ENCODE measurements around the gene TMED1.
A peak's percentile ranks its signal among the peaks of the same experiment; 100 is the strongest.

TMED1 gene

GRCh38 chr19:10830931-10831779 lies 4.9 kb downstream of the TMED1 start:
- DNase-seq: no peak

GRCh38 chr19:10830370-10830769 lies 5.6 kb downstream of the TMED1 start:
- no peak for DNase-seq

DNA sequence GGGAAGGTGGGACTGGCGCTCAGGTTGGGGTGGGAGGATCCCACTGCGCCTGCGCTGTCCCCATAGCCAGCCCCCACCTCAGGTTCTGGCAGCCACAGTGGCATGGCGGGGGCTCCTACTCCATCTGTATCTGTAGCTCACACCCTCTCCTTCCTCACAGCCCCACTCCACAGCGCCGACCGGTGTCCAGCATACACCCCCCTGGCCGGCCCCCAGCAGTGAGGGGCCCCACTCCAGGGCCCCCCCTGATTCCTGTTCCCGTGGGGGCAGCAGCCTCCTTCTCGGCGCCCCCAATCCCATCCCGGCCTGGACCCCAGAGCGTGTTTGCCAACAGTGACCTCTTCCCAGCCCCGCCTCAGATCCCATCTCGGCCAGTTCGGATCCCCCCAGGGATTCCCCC lies 6.0 kb downstream of the TMED1 start:
- no peak for DNase-seq

GRCh38 chr19:10828981-10829821 lies 6.8 kb downstream of the TMED1 start:
- DNase-seq: no peak

DNA sequence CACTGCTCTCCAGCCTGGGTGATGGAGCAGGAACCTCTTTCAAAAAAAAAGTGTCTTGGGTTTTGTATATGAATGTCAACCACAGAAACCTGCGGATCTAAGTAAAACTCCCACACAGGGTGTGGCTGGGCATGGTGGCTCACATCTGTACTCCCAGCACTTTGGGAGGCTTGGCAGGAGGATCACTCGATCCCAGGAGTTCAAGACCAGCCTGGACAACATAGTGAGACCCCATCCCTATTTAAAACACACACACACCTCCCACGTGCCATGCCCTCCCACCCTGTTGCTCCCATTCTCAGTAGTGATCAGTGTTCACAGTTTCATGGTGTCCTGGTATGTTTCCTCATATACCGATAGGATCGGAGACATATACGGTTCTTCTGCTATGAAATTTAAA lies 9.2 kb downstream of the TMED1 start:
- DNase-seq: no peak

DNA sequence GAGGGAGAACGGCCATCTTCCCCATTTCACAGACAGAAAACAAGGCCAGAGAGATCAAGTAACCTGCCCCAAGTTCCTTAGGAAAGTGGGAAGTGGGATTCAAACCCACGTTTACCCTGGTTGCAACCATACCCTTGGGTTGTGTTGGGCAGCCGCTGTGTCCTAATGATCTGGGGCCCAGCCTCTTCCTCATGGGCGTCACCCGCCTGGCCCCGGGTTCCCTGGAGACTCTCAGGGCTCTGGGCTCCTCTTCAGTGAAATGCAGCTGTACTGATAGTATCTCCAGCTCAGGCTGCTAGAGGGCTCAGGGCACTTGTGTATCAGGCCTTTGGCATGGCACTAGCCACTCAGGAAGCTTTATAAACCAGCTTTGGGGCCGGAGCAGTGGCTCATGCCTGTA lies 9.8 kb downstream of the TMED1 start:
- no peak for DNase-seq

GRCh38 chr19:10823690-10824089 lies 12.3 kb downstream of the TMED1 start:
- no peak for DNase-seq

DNA sequence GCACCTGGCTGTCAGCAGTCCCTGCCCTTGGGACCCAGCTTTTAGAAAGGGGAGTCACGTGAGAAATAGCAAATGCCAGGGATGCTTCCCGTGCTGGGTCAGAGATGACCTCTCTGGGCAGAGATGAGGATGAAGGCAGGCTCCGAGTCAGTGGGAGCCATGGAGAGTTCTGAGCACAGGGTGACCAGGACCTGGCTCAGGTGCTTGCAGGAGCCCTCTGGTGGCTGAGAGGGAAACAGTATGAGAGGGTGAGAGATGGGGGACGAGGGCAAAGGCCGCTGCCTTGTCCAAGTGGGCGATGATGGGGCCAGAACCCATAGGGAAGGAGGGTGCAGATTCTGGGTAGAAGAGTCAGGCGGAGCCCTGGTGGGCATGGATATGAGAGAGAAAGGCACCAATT lies 15.8 kb downstream of the TMED1 start:
- DNase-seq: no peak

DNA sequence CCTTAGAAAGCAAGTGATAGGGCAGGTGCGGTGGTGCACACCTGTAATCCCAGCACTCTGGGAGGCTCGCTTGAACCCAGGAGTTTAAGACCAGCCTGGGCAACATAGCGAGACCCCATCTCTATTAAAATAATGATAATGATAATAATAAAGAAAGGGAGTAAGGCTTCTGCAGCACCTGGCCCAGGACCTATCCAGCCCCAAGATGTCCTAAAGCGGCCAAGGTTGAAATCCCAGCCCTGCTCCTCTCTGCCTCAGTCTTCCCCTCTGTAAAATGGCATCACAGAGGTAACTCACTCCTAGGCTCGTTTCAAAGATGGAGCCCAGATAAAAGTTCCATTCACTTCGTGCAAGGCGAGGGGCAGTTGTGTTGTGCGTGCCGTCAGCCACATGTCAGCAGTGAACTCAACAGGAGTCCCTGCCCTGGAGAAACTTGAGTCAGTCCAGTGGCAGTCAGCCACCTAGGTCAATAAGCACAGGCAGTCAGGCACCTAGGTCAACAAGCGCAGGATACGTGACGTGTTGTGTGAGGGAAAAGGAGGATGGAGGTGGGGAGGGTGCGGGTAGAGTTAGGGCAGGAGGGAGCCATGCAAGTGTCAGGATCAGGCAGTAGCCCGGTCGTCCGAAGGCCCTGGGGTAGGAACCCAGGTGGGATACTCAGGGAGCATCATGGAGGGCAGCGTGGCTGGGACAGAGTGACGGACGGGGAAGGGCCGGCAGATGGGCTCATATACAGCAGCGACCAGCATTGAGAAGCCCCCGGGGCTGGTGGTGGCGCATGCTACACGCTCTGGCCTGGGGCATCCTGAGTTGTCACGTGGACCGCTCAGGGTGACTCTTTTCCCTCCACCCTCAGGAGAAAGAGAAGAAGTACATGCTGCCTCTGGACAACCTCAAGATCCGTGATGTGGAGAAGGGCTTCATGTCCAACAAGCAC lies 16.6 kb downstream of the TMED1 start:
- no peak for DNase-seq

DNA sequence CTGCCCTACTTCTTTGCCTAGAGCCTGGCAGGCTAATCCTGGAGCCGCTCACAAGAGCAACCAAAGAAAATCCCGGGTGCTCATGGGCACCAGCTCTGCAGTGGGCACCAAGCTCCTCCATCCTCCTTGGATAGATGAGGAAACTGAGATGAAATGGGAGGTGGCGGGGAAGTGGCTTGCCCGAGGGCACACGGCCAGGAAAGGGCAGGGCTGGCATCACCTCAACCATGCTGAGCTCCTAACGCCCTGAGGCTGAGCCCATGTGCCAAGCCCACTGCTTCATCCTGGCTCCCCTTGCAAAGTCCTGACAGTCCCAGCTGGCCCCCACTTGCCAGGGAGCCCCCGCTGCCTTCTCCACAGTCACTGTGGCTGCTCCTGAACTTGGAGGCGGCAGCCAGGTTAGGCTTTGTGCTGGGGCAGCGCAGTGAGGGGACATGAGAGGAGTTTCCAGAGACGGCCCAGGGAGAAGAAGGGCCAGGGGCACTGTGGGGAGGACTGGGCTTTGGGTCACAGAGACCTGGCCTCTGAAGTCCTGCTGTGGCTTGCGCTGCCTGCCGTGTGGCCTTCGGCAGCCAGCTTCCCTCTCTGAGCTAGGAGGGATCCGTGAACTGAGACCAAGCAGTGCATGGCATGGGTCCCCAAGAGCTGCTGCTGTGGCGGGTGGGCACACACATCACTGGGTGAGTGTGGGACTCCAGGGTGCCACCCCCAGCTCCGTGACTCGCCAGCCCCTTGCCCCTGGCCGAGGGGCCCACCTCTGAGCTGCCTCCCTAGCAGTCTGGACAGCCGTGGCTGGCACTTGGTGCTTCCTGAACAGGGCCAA lies 17.5 kb downstream of the TMED1 start:
- no peak for DNase-seq

- no peak for DNase-seq
Observed at GRCh38 chr19:10817291-10818038, 18.5 kb downstream of the TMED1 start.

GRCh38 chr19:10816691-10817090 lies 19.3 kb downstream of the TMED1 start:
- no peak for DNase-seq

DNA sequence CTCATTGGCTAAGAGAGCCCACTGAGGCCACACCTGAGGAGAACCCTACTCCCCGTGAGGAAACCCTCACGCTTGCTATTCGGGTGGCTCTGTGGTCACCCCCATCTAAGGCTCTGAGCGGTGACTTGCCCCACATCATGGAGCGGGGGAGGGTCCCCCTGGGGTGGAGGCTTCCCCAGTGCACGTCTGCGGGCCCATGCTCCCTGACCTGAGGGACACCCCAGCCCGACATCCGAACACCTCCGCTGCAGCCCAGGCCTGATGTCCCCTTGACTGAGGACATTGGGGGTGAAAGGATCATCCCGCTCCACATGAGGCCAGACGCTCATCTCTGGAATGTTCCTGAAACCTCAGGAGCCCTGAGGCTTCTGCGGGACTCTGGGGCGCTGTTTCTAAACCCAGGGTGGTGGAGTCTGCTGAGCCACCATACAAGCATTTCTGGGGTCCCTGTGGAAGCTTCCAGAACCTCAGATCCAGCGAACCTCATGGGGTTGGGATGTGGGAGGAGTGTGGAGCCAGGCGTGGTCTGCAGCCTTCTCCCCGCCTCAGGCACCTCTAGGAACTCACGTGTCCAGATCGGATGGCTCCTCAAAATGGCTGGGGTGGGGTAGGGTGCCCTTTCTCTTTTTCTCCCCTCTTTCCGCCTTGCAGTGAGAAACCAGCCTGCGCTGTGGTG lies 19.9 kb downstream of the TMED1 start:
- DNase-seq: no peak

- no peak for DNase-seq
Observed at GRCh38 chr19:10815007-10815536, 20.9 kb downstream of the TMED1 start.

DNA sequence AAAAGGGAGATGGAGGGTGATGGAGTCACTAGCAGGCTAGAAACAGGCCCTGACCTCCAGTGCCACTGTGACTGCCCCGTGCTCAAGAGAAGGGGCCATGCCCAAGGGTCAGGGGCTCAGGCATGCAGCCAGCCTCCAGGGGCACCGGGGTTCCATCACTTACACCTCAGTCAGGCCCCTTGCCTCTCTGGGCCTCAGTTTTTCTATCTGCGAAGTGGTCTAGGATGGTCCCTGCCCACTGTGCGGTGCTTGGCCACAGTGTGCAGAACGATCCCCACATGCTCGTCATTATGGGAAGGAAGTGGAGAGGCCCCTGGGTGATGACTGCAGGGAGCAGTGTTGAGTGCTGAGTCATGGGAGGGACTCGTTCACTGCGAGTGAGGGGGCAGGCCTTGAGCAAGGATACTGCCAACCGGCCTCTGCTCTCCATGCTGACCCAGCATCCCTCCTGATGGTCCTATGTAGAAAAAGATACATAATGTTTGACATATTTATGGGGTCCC lies 23.1 kb downstream of the TMED1 start:
- peak; percentile 14 for DNase-seq

DNA sequence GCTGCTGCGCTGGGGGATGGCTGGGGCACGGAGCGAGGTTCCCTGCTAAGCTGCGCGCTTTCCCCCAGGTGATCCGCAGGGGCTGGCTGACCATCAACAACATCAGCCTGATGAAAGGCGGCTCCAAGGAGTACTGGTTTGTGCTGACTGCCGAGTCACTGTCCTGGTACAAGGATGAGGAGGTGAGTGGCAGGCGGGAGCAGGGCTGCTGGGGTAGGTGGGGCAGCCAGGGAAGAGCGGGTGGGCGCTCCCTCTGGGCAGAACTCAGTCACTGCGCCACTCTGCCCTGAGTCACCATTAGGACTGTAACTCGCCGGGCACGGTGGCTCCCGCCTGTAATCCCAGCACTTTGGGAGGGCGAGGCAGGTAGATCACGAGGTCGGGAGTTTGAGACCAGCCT lies 23.8 kb downstream of the TMED1 start:
- no peak for DNase-seq

- DNase-seq: no peak
Observed at GRCh38 chr19:10811391-10812111, 24.5 kb downstream of the TMED1 start.

GRCh38 chr19:10809651-10810285 lies 26.2 kb downstream of the TMED1 start:
- DNase-seq: no peak

All from SIG-M5 (cell line).